ENCODE measurements around the gene MAP4K1.

Gene MAP4K1

DNA sequence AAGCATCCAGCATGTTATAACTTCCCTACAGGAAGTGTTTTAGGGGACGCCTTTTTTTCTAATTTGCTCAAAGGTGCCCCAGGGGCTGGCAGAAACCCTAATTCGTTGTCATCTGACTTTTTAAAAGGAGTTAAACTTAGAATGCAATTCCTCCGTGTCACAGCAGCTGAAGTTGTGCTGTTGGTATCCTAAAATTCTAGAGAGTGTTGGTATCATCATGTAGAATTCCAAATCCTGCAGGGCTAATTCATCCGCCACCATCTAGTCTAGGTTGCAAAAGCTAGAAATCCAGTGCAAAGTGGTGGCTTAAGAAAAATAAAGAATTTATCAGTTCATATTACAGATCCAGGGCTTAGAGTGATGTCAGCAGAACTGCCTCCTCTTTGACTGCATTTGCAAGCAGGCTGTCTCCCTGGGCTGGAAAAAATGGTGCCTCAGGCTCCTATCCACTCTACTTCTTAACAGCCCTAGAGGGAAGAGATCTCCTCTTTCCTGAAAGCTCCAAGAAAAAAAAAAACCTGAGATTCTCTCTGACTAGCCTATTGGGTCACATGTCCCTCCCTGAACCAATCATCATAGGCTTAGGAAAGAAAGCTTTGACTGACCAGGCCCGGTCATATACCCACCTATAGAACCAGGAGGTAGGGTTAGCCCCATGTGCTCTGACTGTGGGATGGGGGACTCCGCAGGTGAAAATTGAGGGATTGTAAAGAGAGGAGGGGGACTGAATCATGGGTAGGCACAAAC is 73.0 kb downstream of the MAP4K1 start:
- DNase-seq (ENCODE audit: low read depth, low spot score), result no peak

DNA sequence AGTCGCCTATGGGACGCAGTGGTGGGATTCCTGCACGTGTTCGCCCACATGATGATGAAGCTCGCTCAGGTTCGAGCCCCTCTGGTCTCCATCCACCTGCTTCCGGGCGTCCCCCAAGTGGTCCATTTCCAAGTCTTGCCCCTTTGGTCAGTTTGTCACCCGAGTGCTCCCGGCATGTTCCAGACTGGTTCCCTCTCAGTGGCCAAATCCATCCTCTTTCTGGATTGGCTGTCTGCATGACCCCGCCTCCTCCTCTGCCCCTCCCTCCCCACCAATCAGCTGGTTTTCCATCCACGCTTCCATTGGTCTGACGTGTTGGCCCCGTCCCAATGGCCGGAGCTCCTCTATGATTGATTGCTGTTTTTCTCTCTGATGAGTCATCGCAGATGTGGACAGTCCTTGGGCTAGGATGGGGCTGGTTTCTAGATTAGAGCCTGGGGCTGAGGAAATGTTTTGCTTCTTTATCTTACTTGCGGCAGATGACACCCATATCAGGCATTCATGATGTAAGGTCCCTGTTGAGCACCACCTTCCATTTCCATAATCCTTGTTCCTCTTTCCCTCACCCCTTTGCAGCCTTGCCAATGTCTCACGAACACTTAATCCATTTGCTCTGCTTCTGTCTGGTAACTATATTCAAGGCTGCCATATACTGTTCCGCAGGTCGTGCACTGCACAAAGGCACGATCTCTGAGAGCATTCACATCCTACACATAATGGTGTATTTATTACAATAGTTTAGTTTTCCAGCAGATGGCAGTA is 73.8 kb downstream of the MAP4K1 start:
- DNase-seq (ENCODE audit: low read depth, low spot score), result no peak

DNA sequence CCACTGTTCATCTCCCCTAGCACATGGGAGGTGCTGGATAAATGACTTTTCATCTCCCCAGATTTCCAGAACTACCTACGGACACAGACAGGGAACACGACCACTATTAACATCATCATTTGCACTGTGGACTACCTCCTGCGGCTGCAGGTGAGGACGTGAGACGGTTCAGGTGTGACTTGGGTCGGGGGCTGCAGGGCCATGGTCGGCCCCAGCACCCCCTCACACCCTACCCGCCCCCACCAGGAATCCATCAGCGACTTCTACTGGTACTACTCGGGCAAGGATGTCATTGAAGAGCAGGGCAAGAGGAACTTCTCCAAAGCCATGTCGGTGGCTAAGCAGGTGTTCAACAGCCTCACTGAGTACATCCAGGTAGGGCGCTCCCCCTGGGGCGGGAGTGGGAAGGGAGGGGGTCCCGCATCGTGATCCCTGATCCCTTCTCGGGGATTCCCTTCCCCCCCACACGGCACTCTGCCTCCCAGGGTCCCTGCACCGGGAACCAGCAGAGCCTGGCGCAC is 74.4 kb downstream of the MAP4K1 start:
- DNase-seq (ENCODE audit: low read depth, low spot score), result no peak

DNA sequence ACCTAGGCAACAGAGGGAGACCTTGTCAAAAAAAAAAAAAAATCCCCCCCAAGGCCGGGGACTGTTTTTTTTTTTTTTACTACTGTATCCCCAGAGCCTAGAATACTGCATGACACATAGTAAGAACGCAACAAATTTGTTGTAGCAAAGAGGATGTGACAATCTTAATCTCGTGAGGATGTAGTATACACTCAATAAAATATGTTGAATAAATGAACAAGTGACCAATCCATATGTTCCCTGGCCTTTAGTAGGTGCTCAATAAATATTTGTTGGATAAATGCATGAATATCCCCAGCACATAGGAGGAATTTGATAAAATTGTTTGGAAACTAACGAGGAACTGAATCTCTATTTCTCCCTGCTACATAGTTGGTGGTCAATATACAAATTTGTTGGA is 75.7 kb downstream of the MAP4K1 start:
- DNase-seq (ENCODE audit: low read depth, low spot score), result no peak

DNA sequence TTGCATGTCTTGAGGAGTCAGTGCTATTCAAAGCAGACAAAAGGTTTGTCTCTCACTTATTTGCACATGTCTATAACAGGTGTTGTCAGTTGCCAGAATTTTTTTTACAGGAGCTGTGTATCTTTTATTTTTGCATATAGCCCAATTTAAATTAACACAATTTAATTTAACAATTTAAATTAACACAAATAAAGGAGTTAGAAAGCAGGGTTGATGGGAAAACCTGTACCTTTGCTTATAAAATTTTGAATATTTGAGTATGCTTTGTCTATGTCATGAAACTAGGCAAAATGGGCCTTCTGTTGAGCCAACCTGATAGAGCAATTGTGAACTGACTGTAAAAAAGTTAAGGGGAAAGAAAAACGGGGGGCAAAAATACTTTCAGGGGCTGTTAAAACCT is 78.0 kb downstream of the MAP4K1 start:
- DNase-seq (ENCODE audit: low read depth, low spot score), result no peak

DNA sequence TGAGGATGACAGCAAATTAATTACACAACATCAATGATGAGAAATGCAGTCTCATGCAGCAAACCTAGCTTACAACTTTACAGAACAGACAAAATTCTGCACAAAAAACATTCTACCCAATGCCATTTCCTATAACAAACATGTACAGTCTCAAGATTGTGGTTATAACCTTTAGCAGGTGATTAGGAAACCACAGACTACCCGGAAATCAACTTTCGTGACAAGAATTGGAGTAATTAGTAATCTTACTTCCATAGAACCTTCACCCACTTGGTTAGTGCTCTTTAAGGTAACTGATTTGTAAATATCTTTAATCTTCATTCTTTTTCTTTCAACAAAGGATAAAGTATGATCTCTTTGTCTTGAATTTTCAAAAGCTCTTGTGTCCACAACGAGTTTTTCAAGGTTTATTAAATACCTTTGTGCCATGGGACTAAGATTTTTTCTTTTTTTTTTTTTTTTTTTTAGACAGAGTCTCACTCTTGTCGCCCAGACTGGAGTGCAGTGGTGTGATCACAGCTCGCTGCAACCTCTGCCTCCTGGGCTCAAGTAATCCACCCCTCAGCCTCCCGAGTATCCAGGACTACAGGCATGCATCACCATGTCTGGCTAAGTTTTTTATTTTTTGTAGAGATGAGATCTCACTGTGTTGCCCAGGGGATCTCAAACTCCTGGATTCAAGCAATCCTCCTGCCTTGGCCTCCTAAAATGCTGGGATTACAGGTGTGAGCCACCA is 78.8 kb downstream of the MAP4K1 start:
- DNase-seq (ENCODE audit: low read depth, low spot score), result no peak

DNA sequence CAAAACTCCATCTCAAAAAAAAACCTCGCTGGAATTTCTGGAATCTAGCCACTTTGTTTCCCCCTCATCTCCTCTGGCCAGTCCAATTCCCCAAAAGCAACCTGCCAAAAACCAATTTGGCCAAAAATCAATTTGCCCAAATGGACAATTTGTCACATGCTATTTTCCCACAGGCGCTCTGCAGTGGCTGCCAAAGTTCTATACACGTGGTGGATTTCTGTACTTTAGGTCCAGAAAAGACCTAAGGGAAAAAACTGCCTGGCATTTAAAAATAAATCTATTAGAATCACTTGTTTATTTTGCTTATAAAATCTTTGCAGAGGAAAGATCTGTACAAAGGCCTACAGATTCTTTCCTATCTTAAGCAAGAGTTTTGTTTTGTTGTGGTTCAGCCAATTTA is 79.4 kb downstream of the MAP4K1 start:
- no peak for DNase-seq (ENCODE audit: low read depth, low spot score)
